Fibroblast of peridontal ligament (primary cell): ENCODE data around the gene SCAP.

Source experiments
- DNase-seq: peaks from one replicate; pipeline ENCODE4 v3.0.0-alpha.2; 2010; ENCODE audit errors: extremely low read depth

SCAP gene

GRCh38 chr3:47432673-47433072 is 43.1 kb downstream of the SCAP start:
- no peak for DNase-seq

GRCh38 chr3:47431225-47431624 is 44.5 kb downstream of the SCAP start:
- DNase-seq, result no peak

- DNase-seq, result no peak
These were observed 45.1 kb downstream of the SCAP start for GRCh38 chr3:47430606-47431005.

- DNase-seq, result no peak
These were observed 46.1 kb downstream of the SCAP start for GRCh38 chr3:47429476-47430270.

- no peak for DNase-seq
These were observed 47.1 kb downstream of the SCAP start for GRCh38 chr3:47428662-47429061.

GRCh38 chr3:47427866-47428265 is 47.9 kb downstream of the SCAP start:
- DNase-seq, result no peak

GRCh38 chr3:47425959-47426358 is 49.8 kb downstream of the SCAP start:
- no peak for DNase-seq

- DNase-seq, result no peak
These were observed 50.4 kb downstream of the SCAP start for GRCh38 chr3:47425383-47425778.

GRCh38 chr3:47424434-47425382 is 51.0 kb downstream of the SCAP start:
- no peak for DNase-seq

GRCh38 chr3:47423548-47424145 is 52.1 kb downstream of the SCAP start:
- no peak for DNase-seq

GRCh38 chr3:47422743-47423142 is 53.0 kb downstream of the SCAP start:
- DNase-seq, result no peak

- DNase-seq, result peak; percentile 21
These were observed 53.7 kb downstream of the SCAP start for GRCh38 chr3:47421741-47422649.

GRCh38 chr3:47420511-47421484 is 54.9 kb downstream of the SCAP start:
- DNase-seq, result peak; percentile 89

GRCh38 chr3:47420044-47420430 is 55.7 kb downstream of the SCAP start:
- DNase-seq, result no peak

GRCh38 chr3:47419083-47420043 is 56.4 kb downstream of the SCAP start:
- no peak for DNase-seq

- DNase-seq, result no peak
These were observed 57.3 kb downstream of the SCAP start for GRCh38 chr3:47418167-47419082.

- no peak for DNase-seq
These were observed 59.7 kb downstream of the SCAP start for GRCh38 chr3:47416041-47416440.
